GM19023 (cell line): ENCODE data around the gene TRAF3IP1.

Source experiments
- ATAC-seq: cut with Tn5 transposase; IDR thresholded peaks from one replicate; pipeline ENCODE4 v1.9.1; 2021; ENCODE audit warnings: mild to moderate bottlenecking, moderate library complexity; ENCODE audit not compliant: unreplicated experiment

TRAF3IP1 gene

DNA sequence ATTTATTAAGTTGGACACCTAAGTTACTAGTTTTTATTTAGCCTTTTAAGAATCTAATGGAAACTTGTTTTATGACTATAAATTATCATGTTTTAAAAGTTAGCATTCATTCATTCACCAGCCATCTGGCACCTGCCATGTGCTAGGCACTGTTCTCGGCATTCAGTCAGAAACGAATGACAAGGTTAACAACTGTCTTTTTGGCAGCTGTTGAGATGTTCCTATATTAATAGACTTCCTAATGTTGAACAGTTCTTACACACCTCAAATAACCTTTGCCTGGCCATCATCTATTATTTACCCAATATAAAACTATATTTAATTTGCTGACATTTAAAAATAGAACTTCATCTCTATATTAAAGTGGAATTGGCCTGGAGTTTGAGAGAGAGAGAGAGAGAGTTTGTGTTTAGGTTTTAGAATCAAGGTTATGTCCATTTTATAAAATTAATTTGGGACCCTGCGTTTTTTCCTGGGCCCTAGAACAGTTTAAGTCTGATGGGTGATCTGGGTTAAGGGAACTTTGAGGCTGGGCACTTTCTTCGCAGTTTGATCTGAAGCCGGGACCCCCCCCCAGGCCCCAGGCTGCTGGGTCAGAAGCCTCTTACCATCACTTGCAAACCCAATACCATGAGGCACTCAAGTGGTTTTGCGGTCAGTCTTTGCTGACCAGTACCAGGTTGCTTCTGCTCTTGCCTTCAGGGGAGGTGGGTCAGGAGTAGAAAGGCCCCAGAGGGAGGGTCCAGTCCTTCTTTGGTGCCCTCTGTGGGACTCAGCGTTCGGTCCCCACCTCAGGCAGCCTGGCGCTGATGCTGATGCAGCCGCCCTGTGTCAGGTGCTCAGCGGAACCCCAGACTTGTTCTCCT is 58.1 kb downstream of the TRAF3IP1 start:
- no peak for ATAC-seq

DNA sequence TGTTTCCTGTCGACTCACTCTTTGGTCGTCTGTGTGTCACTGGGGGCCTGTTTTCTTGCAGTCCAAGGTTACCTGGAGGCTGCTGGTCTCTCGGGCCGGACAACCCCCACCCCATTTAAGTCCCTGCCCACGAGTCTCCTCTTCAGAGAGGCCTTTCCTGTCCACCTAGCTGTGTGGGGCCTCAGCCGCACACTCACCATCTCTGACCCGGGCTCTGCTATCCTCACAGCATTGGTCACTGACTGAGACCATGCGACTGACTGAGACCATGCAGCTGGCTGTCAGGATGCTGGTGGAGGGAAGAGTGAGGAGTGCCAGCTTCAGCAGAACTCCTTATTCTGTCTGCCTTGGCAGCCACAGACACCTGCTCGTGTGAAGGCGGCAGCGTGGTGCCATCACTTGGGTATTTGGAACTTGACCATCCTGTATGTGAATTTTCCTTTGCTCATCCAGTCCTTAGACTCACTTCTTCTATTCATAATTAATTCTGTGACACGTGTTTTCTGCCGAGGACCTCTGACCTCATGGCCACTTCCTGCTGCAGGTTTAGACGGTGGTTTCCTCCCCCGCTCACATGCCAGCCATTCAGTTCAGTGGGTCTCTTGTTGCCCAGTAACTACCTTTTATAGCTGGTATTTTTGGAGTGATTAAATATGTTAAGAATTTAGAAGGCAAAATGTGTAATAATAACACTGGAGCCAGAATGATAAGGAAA is 58.9 kb downstream of the TRAF3IP1 start:
- ATAC-seq: no peak

- no peak for ATAC-seq
Observed at GRCh38 chr2:238380336-238380735, 60.0 kb downstream of the TRAF3IP1 start.

DNA sequence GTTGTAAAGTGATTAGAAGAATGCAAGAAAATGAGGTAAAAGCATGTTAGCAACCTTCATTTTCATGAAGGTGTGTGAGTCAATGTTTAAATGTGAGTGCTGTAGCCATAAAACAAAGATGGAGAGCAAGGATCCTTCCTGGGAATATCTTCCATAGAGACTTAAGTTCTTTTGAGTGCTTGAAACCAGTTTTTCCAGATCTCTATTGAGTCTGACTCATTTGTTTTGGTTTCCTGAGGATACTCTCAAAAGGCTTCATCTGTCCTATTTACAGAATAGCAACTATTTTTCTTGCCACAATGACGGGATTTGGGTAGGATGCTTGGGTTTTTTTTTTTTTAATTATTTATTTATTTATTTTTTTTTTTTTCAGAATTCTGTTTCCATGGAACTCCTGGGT is 60.5 kb downstream of the TRAF3IP1 start:
- no peak for ATAC-seq

GRCh38 chr2:238381341-238382115 is 61.2 kb downstream of the TRAF3IP1 start:
- no peak for ATAC-seq

GRCh38 chr2:238382381-238382781 is 62.1 kb downstream of the TRAF3IP1 start:
- ATAC-seq: no peak

- no peak for ATAC-seq
Observed at GRCh38 chr2:238383135-238383534, 62.8 kb downstream of the TRAF3IP1 start.

DNA sequence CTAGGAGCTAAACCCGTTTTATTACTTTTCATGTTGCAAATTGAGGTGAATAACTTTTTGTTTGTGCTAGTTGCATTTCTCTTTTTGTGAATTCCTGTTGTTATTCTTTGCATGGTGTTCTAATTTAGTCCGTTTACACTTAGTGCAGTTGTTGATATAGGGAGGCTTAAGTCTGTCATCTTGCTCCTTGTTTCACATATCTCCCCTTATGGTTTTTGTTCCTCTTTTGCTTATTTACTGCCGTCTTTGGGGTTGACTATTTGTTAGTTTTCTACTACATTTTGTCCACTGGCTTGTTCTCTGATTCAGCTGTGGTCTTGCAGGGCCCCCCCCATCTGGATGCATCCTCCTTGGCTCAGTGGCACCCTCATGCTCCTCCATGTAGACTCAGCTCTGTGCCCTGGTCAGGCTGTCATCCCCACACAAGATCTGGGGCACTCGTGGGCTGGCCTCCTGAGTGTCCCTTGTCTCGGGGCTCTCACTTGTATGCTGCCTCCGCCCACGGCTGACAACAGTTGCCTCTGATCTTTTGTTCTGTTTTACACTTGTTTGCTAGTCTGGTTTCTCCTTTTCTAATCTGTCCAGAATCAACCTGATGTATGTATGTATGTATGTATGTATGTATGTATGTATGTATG is 63.5 kb downstream of the TRAF3IP1 start:
- no peak for ATAC-seq

GRCh38 chr2:238387332-238387731 is 67.0 kb downstream of the TRAF3IP1 start:
- no peak for ATAC-seq

GRCh38 chr2:238388794-238389193 is 68.5 kb downstream of the TRAF3IP1 start:
- ATAC-seq: no peak

GRCh38 chr2:238389988-238390589 is 69.8 kb downstream of the TRAF3IP1 start:
- ATAC-seq: no peak

DNA sequence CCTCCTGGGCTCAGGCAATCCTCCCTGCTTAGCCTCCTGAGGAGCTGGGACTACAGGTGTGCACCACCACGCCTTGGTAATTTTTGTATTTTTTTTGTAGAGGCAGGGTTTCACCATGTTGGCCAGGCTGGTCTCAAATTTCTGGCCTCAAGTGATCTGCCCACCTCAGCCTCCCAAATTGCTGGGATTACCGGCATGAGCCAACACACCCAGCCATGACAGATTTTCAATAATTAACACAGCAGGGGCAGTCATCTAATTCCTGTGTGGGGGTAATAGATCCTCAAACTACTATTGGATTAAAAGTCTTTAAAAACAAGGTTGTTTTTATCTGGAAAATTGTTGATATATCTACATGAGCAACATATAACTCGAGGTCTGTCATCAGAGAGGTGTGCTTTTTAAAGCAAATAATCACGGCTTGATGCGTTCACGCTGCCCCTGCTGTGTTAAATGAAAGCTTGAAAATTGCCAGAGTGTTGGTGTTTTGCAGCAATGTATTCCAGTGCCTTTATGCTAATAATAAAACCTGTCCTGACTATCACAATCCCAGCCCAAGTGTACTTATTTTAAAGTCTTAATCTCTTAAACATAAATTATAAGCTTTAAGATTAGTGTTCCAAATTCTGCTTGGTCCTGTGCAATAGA is 70.8 kb downstream of the TRAF3IP1 start:
- ATAC-seq: no peak

DNA sequence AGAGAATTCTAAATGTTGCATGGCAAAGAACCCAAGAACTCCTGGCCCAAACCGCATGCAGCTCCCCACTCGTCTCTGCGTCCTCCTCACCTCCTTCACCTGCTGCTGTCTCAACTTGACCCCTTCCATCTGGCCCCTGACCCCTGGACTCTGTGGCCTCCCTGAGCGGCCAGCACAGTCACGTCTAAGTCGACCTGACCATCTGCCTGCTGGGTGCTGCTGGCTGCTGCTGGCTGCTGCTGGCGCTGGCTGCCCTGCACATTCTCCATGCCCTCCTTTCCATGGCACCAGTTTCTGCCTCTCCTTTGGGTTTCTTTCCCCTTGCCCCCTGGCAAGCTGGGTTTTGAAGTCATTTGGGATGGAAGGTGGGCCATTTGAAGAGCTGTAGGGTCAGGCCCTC is 76.3 kb downstream of the TRAF3IP1 start:
- ATAC-seq: no peak

GRCh38 chr2:238397356-238397755 is 77.0 kb downstream of the TRAF3IP1 start:
- no peak for ATAC-seq

GRCh38 chr2:238398577-238398976 is 78.3 kb downstream of the TRAF3IP1 start:
- ATAC-seq: no peak

DNA sequence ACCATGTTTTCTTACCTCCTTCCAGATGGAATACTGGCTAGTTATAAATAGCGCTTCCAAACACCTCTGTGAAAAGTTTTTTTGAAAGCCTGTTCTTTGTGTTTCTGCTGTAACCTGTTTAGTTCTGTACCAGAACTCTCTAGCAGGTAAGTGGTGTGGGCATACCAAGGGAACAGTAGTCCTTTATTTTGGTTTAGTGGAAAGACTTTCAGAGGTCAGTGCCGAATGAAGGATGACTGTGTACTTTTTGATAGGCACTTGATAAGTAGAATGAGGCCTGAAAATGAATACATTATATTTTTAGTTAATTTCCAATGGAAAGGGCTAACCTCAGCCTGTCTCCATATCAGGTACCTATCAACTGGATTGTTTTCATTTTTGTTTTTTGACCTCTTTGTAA is 78.8 kb downstream of the TRAF3IP1 start:
- no peak for ATAC-seq

DNA sequence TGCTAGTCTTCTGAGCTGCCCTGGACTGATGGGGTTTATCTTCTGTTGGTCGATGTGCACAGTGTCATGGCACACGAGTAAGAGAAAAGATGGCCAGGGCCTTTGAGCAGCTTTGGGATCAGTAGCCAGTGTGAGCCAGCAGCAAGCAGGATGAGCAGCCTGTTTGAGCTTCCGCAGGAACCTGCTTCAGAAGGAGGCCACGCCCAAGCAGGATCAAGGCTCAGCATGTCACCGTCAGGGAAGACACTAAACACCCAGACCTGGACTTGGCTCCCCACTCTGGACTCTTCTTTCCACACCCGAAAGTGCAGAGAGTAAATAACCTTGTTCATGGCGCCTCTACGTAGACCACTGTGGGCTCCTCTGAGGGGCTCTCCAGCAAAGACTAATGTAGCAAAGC is 81.2 kb downstream of the TRAF3IP1 start:
- no peak for ATAC-seq

DNA sequence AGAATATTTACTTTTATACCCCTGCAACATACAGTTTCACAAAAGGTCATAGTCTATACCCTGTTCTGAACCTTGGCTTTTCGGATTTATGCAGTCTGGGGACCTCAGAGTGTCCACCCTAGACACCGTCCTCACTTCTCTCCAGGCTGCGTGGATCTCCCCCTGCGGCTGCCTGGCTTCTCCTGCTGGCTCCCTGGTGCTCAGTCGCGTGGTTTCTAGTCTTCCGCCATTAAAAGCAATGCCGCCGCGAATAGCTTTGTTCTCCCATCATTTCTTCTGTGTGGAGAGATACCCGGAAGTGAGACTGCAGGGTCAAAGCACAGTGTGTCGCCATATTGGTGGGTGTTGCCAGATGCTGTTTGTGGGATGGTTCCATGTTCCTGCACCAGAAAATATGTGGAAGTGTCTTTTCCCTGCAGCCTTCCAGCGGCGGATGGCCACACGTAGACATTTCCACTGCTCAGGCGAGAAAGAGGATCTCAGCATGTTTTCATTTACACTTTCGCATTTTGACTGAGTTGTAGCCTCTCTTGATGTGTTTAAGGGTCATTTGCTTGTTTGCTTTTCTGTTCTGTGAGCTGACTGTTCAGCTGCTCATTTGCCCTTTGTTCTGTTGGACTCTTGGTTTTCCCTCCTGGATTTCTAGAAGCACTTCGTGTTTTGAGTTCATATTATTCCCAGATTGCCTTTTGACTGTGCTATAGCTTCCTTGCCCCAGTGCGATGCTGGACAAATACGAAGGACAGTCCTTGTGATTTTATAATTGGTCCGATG is 83.5 kb downstream of the TRAF3IP1 start:
- no peak for ATAC-seq
